HG02798 (cell line): ENCODE data around the gene AP4B1.
"Not testable (repeated sequence)": the region's sequence is repeated elsewhere in the genome, so short reads cannot be mapped to it uniquely, and the experiment has no call there.

Source experiments
- ATAC-seq: cut with Tn5 transposase; IDR thresholded peaks from one replicate; pipeline ENCODE4 v1.9.1; 2021; ENCODE audit warnings: mild to moderate bottlenecking; ENCODE audit not compliant: unreplicated experiment, poor library complexity

The AP4B1 gene

GRCh38 chr1:113904674-113905434, at the start of gene AP4B1, which contains the start of gene DCLRE1B:
Gene AP4B1 (minus strand): TSS chr1:113904799. CDS start chr1:113904717, 82 bp downstream.
Gene DCLRE1B (plus strand): TSS chr1:113905326. CDS start chr1:113905587, 261 bp downstream.
- peak; percentile 91 for ATAC-seq

GRCh38 chr1:113951719-113952118, 47.1 kb upstream of the AP4B1 start:
- ATAC-seq = no peak

GRCh38 chr1:113950908-113951307, 46.3 kb upstream of the AP4B1 start:
- no peak for ATAC-seq

GRCh38 chr1:113949007-113949406, 44.4 kb upstream of the AP4B1 start:
- no peak for ATAC-seq

- not testable (repeated sequence) for ATAC-seq
Measured at GRCh38 chr1:113948151-113948550, 43.6 kb upstream of the AP4B1 start.

GRCh38 chr1:113947388-113948107, 42.9 kb upstream of the AP4B1 start:
- ATAC-seq = no peak

GRCh38 chr1:113946678-113947387, 42.2 kb upstream of the AP4B1 start:
- ATAC-seq = no peak

GRCh38 chr1:113946112-113946511, 41.5 kb upstream of the AP4B1 start:
- ATAC-seq = no peak

- ATAC-seq = no peak
Measured at GRCh38 chr1:113945329-113945728, 40.7 kb upstream of the AP4B1 start.

- no peak for ATAC-seq
Measured at GRCh38 chr1:113943028-113943811, 38.6 kb upstream of the AP4B1 start.

GRCh38 chr1:113942527-113942926, 37.9 kb upstream of the AP4B1 start:
- no peak for ATAC-seq

GRCh38 chr1:113941245-113941559, 36.6 kb upstream of the AP4B1 start:
- no peak for ATAC-seq

GRCh38 chr1:113940365-113941244, 36.0 kb upstream of the AP4B1 start:
- ATAC-seq = peak; percentile 75

- ATAC-seq = no peak
Measured at GRCh38 chr1:113938192-113938591, 33.6 kb upstream of the AP4B1 start.

- no peak for ATAC-seq
Measured at GRCh38 chr1:113937146-113937545, 32.5 kb upstream of the AP4B1 start.

- no peak for ATAC-seq
Measured at GRCh38 chr1:113935970-113936369, 31.4 kb upstream of the AP4B1 start.

GRCh38 chr1:113935176-113935575, 30.6 kb upstream of the AP4B1 start:
- no peak for ATAC-seq

GRCh38 chr1:113934511-113935055, 30.0 kb upstream of the AP4B1 start:
- no peak for ATAC-seq

GRCh38 chr1:113934006-113934405, 29.4 kb upstream of the AP4B1 start:
- no peak for ATAC-seq
